Islet of Langerhans (tissue), 1 donor: ENCODE measurements around the gene HMGXB4.

Source experiments
- FAIRE-seq: peaks from one replicate; lab custom pipeline; 2011; peaks lifted over from hg19 to GRCh38; lab: Jason Lieb, UNC

HMGXB4 gene

DNA sequence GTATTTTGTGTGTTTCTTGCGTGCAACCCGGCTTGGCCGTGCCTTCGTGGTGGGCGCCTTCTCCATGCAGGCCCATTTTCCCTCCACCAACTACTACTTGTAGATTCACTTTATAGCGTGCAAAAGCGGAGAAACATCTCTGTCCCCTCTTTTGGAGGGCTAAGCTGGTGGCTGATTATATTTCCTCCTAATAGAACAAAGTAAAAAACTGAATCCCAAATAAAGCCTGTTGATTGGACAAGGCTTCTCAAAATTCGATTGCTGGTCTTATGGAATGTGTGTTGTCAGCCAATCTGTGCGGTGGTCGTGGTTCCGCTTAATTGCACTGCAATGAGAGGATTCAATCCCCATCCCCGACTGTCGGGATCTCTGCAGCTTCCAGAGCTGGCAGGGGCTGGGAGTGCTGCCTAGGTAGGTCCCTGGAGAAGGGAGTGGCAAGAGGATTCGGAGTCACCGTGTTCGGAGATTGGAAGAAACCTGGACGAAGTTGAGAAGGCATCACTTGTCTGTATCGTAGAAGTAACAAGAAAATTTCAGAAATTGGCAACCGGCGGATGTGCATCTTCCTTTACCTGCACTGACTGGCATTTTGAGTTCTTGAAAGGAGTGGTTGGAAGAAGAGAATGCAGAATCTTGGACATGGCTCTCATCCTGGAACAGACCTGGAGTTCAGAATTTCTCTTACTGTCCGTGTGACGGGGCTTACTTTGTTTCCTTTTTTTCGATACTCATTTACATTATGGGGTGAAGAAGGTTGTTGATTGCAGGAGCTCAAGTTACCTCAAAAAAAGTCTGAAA is 1.1 kb downstream of the HMGXB4 start:
- FAIRE-seq, result no peak

DNA sequence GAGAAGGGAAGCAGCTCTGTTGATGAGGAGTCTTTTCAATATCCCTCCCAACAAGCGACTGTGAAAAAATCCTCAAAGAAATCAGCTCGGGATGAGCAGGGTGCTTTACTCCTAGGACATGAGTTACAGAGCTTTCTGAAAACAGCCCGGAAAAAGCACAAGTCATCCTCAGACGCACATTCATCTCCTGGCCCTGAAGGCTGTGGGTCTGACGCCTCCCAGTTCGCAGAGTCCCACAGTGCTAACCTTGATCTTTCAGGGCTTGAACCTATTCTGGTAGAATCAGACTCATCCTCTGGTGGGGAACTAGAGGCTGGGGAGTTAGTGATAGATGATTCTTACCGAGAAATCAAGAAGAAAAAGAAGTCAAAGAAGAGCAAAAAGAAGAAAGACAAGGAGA is 7.7 kb downstream of the HMGXB4 start:
- FAIRE-seq, result no peak

DNA sequence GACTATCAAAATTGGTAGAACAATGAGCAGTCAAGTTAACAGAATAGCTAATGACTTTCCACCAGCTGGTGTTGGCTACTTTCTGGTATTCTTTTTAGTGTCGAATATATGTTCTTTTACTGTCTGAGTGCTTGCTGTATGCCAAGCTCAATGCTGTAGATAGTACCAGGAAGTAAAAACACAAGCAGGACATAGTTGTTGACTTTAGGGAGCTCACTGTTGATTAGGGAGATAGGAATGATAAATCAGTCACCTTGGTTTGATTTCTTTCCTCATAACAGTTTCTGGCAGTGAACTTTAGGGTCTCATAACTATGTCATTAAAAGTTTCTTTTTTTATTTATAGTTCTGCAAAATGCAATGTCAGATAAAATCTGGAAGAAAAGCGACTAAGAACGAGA is 9.0 kb downstream of the HMGXB4 start:
- no peak for FAIRE-seq

DNA sequence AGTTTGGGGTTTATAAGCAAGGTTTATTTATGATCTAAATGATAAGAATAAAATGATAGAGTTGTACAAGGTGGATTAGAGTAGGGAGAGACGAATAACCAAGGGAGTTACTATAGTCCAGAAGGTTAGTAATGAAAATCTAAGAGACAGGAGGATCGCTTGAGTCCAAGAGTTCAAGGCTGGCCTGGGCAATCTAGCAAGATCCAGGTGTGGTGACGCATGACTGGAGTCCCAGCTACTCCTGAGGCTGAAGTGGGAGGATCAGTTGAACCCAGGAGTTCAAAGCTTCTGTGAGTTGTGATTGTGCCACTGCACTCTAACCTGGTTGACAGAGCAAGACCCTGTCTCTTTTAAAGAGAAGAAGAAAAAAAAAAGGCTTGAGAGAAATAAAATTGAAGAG is 12.3 kb downstream of the HMGXB4 start:
- no peak for FAIRE-seq

DNA sequence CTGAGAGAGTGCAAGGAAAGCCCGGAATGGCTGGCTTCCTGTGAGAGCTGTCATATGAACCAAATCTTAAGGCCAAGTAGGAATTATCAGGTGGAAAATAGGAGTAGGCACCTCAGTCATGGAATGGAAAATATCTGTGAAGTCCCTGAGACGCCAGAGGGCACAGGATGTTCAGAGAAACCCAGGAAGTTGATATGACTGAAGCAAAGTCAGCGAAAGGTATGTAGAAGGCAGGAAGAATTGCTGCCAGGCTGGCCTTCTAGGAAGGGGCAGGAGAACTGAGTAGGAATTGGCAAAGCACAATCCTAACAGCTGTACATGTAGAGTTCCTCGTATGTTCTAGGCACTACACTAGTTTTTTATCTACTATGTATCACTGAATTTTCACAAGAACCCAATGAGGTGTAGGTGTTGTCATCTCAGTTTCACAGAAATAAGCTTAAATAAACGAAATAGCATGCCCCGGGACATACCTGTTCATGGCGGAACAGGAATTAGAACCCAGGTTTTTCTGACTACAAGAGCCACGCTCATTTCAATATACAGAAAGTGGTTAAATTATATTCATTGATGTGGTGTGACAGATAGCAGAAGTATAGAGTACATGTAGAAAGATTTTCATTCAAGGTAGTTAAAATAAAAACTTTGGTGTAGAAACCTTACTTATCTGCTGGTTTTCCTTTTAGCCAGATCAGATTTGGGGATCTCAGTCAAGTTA is 17.0 kb downstream of the HMGXB4 start:
- FAIRE-seq, result no peak

DNA sequence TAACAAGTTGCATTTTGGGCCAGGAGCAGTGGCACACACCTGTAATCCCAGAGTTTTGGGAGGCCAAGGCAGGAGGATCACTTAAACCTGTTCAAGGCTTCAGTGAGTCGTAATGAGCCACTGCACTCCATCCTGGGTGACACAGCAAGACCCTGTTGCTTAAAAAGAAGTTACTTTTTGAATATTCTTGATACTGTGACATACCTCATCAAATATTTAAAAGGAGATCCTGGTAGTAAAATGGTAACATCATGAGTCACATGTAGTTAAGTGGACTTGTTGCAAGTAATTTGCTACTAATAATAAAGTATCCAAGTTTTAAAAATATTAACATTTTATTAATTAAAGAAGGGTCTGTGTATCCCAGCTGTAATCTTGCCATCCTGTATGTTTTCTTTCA is 18.3 kb downstream of the HMGXB4 start:
- FAIRE-seq, result no peak

DNA sequence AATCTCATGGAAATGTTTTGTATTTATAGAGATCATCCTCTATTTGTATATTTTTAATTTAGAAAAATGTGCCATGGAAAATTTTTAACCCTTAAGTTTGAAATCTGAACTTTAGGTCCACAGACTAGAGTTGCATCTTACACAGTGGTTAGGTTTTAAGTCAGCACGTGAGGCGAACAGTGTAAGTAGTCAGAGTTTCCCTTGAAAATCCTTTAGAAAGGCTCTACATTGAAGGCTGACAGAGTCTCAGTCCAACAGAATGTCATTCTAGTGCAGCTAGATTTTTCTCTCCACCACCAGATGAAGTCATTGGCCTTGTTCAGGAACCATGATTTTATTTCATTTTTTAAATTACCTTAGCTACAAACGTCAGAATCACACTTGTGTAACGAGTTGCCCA is 18.7 kb downstream of the HMGXB4 start:
- no peak for FAIRE-seq

DNA sequence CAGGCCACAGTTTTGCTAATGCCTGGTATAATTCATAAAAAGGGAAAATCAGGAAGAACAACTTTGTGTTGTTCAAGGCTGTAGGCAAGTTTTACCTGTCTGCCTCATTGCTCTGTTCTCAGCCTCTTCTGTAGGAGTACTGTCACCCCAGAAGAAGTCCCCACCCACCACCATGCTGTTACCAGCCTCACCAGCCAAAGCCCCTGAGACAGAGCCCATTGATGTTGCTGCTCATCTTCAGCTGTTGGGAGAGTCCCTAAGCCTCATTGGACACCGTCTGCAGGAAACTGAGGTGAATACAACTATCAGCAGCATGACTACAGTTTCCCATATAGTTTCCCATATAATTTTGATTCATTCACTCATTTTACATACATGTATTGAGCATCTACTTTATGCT is 30.8 kb downstream of the HMGXB4 start:
- no peak for FAIRE-seq

DNA sequence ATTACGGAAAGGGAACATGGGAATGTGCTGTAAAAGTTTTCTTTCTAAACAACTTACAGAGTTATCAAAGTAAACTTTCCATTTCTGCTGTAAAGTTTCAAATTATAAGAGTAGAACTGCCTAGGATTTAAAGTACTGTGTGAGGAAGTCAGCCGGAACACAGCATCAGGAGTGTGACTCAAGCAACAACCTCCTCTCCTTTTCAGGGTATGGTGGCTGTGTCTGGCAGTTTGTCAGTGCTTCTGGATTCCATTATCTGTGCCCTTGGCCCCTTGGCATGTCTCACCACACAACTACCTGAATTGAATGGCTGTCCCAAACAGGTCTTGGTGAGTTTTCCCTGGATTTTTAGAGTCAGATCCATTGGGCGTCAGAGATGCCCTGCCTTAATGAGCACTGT is 35.5 kb downstream of the HMGXB4 start:
- FAIRE-seq, result no peak

DNA sequence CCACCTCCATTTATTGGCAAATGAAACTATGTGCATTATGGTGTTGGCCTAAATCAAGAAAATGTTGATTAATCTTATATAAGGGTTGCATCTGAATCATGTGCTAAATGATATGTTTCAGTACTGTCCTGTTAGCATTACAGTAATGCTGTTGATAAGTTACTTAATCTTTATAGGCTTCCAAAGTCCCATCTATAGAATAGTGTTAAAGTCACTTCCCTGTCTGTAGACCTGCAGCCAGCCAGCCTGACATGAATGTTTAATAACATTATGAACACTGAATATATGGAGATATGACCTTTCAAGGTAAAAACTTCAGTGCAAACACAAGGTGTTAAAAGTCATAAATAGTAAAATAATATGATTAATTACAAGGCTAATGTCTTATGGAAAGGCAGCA is 38.8 kb downstream of the HMGXB4 start:
- FAIRE-seq, result no peak

DNA sequence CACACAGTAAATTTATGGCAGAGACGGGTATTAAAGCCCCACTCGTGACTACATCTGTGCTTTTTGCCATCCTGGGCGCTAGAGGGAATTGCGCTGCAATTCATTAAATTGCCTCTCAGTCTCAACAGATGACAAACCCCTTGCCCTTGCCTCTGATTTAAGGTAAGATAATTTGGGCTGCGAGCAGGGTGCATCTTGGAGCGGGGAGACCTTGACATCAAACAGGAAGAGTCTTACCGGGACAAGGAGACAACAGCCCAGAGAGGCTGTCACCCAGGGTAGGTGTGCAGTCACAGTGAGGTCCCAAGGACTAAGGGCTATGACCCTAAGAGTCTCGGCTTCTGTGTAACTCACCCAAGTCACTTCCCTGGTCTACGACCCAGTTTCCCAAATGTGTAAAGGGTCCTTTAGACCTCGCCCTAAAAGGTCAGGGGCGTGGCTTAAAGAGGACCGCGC is 42.0 kb downstream of the HMGXB4 start:
- FAIRE-seq, result no peak

DNA sequence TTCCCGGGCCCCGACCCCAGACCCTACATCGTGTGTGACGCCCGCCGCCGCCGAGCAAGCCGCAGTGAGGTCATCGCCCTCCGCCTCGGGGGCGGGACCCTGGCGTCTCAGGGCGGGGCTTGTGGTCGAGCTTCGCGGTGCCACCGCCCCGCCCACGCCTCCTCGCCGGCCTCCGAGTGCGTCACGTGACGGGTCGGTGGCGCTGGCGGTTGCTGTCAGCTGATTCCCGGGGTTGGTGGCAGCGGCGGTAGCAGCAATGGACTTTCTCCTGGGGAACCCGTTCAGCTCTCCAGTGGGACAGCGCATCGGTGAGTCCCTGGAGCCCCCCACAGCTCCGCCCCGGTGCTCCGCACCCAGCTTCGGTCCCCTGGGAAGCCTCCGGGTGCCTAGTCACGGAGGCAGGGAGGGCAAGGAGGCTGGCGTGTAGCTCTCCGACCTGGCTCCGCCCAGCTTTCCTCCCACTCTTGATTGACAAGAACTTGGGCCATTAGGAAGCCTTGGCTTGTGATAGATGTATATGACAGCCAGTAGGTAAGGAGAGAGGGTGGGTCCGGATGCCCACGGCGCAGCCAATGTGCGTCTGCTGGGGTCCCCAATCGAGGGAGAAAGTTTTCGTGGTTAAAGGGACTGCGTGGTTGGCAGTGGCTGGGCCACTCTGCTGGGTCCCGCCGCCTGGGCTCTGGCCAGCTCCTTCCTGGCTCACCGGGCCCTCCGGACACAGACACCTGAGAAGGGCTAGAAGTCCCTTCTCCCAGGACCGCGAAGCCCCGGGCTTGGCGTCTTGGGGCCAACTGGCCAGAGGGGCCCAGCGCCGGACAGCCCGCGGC is 42.6 kb downstream of the HMGXB4 start, which contains the start of gene TOM1:
Gene TOM1 (plus strand): TSS at position 222 of the 827 bp plus-strand sequence. CDS start 35 bp downstream, at position 257.
- FAIRE-seq, result peak; percentile 97

DNA sequence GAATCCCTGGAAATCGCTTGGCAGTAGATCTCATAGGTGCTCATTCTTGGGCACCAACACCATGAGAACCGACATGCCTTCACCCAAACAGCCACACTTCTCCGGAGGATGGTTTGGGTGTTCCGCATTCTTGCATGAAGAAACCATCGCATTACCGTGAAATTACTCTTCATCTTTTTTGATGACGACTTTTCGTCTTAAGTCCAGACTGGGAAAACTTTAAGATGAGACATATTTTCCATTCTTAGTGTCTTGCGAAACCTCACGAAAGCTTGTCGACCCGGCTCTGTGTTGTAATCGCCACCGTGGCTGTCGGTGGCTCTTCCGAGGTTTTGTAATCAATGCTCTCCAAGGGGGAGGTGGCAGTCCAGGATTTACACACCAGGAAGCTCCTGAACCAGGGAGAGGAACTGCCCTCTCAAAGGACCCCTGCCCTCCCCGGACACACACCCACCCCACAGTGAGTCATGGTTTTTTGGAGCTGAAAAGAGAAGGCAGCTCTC is 44.1 kb downstream of the HMGXB4 start:
- no peak for FAIRE-seq

DNA sequence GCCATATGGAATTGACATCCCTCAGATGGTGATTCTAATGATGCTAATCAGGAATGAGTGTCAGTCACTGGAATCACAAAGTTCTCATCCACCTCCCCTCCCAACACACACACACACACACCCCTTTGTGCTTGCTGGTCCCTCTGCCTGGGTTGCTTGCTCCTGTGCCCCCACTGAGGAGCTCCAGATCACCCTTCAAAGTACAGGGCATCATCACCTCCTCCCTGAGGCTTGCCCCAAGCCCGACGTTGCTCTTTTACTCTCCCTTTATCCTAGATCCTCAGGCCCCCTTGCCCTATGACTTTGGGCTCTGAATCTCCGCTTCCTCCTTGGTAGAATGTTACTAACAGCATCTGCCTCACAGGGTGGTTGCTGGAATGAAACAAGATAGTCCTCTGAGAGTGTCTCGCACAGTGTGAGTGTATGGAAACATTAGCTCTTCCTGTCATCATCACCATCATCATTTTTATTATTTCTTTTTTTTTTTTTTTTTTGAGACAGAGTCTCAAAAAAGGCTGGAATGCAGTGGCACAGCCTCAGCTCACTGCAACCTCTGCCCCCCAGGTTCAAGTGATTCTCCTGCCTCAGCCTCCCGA is 45.8 kb downstream of the HMGXB4 start:
- FAIRE-seq, result no peak

DNA sequence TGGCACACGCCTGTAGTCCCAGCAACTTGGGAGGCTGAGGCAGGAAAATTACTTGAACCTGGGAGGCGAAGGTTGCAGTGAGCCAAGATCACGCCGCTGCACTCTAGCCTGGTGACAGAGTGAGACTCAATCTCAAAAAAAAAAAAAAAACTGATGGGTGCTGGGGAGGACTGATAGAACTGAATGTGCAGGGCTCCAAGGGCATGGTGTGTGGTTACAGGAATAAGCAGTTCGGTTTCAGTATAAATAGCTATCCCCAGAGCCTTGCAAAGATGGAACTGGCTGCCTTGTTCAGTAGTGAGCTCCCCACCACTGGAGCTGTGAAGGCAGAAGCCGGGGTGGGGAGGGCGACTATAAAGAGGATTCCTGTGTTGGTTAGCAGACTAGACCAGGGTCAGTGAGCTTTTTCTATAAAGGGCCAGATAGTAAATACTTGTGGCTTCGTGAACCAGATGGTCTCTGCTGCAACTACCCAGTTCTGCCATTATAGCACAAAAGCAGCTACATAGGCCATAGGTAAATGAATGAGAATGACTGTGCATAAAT is 48.3 kb downstream of the HMGXB4 start:
- no peak for FAIRE-seq

DNA sequence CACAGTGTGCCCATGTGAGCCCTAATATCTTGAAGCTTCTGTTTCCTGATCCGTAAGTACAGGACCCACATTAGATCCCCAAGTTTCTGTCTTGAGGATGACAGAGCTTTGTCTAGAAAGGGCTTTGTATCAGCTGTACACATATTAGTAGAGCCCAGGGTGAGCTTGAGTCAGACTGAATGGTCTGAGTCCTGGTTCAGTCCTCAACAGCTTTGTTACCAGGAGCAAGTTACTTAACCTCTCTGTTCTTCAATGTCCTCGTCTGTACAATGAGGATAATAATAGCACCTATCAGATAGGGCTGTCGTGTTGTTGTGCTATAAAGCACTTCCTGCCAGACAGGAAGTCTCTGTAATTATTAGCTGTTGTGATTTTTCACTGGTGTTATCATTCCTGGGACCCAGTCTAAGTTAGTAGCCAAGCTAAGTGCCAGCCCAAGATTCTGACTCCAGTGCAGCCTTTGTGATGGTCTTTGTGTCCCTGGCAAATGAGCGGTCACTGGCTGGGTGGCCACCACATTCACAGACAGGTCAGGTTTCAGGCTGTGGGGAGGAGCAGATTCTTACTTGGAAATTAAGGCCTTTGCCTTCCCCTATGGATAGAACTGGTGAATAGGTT is 49.2 kb downstream of the HMGXB4 start:
- no peak for FAIRE-seq

DNA sequence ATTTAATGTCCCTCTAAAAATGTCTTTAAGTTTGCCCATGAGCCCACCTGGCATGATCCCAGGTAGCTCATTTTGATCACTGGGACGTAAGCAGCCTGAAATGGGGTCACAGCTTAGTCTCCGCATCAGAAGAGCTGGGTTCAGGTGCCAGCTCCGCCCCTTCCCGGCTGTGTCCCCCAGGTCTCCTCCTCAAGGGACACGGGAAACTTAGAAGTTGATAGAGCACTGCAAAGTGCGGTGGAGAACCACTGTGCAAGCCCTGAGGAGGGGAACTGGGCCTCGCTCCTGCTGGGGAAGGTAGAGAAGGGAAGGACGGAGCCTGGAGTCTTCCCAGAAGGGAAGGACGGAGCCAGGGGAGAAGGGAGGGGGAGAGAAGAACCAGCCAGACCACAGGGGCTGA is 50.1 kb downstream of the HMGXB4 start:
- FAIRE-seq, result no peak

DNA sequence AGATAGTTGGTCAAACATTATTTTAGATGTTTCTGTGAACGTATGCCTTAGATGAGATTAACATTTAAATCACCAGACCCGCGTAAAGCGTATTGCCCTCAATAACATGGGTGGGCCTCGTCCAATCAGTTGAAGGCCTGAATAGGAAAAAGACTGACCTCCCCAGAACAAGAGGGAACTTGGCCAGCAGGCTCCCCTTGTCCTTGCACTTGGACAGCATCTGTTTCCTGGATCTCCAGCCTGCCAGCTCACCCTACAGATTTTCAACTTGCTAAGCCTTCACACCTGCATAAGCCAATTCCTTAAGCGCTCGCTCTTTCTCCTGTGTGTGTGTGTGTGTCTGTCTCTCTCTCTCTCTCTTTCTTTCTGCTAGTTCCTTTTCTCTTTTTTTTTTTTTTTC is 50.6 kb downstream of the HMGXB4 start:
- FAIRE-seq, result no peak

DNA sequence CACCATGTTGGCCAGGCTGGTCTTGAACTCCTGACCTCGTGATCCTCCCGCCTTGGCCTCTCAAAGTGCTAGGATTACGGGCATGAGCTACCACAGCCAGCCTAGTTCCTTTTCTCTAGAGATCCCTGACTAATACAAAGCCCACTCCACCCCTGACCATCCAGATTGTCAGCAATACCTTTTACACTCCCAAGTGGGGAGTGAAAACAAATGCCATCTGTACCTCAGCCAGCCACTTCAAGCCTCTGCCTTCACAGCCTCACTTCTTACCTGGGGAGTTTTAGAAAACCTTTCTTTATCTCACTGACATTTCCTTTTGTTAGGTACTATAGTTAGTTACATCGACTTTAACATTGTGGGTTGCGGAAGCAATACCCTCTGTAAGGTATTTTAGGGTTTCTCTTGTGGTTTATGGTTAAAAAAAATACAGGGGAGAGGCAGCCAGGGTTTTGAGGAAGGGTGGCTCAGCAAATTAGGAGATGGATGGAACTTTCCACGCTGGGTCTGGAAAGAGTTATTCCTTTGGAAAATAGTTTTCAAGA is 51.3 kb downstream of the HMGXB4 start:
- no peak for FAIRE-seq

DNA sequence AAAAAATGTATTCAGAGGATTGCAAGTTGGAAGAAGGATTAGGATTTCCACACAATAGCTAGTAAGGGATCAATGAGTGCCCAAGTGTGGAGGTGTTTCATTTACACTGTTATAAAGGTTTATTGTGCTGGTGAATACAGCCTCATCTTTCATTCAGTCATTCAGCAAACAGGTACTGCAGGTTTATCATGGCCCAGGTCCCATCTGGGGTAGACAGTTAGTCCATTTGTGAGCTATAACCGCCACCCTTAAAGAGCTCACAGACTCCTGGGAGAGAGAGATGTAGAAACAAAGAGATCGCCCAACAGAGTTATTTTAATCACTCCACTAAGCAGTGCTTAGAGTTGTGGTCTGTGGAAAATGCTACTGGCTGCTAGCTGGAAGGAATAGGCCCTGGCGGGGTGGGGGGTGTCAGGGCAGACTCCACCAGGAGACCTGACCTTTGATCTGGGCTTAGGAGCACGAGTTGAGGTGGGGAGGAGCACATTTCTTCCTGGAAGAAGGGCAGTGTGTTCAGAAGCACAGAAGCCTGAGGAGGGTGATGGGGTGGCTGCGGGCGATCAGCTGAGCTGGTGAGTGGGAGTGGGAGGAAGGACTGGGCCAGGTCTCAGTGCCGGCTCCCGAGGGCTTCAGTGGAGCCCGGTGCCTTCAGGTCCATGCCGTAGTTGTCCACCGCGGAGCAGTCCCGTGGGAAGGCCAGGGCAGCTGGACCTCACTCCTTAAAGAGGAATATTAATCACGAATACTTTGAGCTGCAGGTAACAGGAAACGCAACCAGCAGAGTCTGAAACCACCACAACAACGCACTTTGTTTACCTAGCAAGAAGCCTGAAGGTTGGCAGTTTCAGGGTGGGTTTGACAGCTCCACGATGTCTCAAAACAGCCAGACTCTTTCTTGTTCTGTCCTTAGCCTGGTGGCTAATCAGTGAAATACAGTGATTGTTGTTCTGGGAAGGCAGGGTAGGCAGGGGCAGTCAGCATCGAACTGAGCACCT is 53.6 kb downstream of the HMGXB4 start:
- no peak for FAIRE-seq
